IPS-20b (cell line): Measurements from ENCODE around the gene MCHR2.
"Not testable (repeated sequence)": the region's sequence is repeated elsewhere in the genome, so short reads cannot be mapped to it uniquely, and the experiment has no call there.

Experiments
- H3K27ac ChIP-seq: one replicate; pipeline ENCODE4 v1.5.1; 2013; ENCODE audit warnings: low read length
- H3K27me3 ChIP-seq: 2 replicates; pipeline ENCODE4 v1.6.1; 2013; ENCODE audit warnings: mild to moderate bottlenecking, low read length, inconsistent platforms; ENCODE audit not compliant: insufficient read depth
- H3K36me3 ChIP-seq: 2 replicates; pipeline ENCODE4 v1.6.1; 2013; ENCODE audit warnings: low read depth, mild to moderate bottlenecking, inconsistent platforms, low read length, moderate library complexity; ENCODE audit not compliant: insufficient read depth
- H3K4me1 ChIP-seq: 2 replicates; pipeline ENCODE4 v1.6.1; 2013; ENCODE audit warnings: mild to moderate bottlenecking, control low read depth, inconsistent platforms, low read length, moderate library complexity; ENCODE audit not compliant: insufficient read depth
- H3K4me3 ChIP-seq: 2 replicates; pipeline ENCODE4 v1.5.1; 2013; ENCODE audit warnings: mild to moderate bottlenecking, low read length, inconsistent platforms
- H3K9ac ChIP-seq: 2 replicates; pipeline ENCODE4 v1.6.1; 2013; ENCODE audit warnings: low read depth, mild to moderate bottlenecking, inconsistent platforms, low read length, moderate library complexity
- H3K9me3 ChIP-seq: 2 replicates; pipeline ENCODE4 v1.6.1; 2013; ENCODE audit warnings: mild to moderate bottlenecking, low read depth, low read length, inconsistent platforms; ENCODE audit not compliant: insufficient read depth

Gene MCHR2

GRCh38 chr6:99993533-99994251 is at the start of gene MCHR2:
TSS of gene MCHR2 (minus strand) at chr6:99994223. CDS start at chr6:99956147, 38,076 bp downstream.
- no peaks in the 10 kb centered on the region for H3K36me3 ChIP-seq
- H3K27me3 ChIP-seq = peaks cover 54% of the 10 kb centered on the region
- H3K4me1 ChIP-seq = no peaks in the 10 kb centered on the region
- H3K9ac ChIP-seq = no peak within 1 kb of the TSS
- no peak within 1 kb of the TSS for H3K27ac ChIP-seq
- no peaks in the 10 kb centered on the region for H3K9me3 ChIP-seq
- H3K4me3 ChIP-seq = peak within 1 kb of the TSS; percentile 75

- H3K4me3 ChIP-seq, H3K9me3 ChIP-seq, H3K36me3 ChIP-seq, H3K27ac ChIP-seq, H3K27me3 ChIP-seq, H3K4me1 ChIP-seq, H3K9ac ChIP-seq: not testable (repeated sequence)
Measured at GRCh38 chr6:100038546-100038945, 44.5 kb upstream of the MCHR2 start.

GRCh38 chr6:100035873-100036653 is 42.0 kb upstream of the MCHR2 start:
- Histone ChIP-seq H3K4me1 (no peaks in the 10 kb centered on the region), H3K9ac (no peak overlapping the region), H3K36me3 (no peaks in the 10 kb centered on the region), H3K9me3 (peaks cover 8% of the 10 kb centered on the region; the same call in 1 of the 2 replicates), H3K4me3 (no peak overlapping the region), H3K27ac (no peak overlapping the region), H3K27me3 (no peaks in the 10 kb centered on the region)

GRCh38 chr6:100023798-100024197 is 29.8 kb upstream of the MCHR2 start:
- no peaks in the 10 kb centered on the region for H3K36me3 ChIP-seq
- no peak overlapping the region for H3K4me3 ChIP-seq
- H3K27me3 ChIP-seq = no peaks in the 10 kb centered on the region
- H3K9ac ChIP-seq = no peak overlapping the region
- no peaks in the 10 kb centered on the region for H3K4me1 ChIP-seq
- H3K9me3 ChIP-seq = no peaks in the 10 kb centered on the region
- H3K27ac ChIP-seq = no peak overlapping the region

GRCh38 chr6:100022847-100023246 is 28.8 kb upstream of the MCHR2 start:
- Histone ChIP-seq H3K9ac (no peak overlapping the region), H3K4me1 (no peaks in the 10 kb centered on the region), H3K36me3 (no peaks in the 10 kb centered on the region), H3K27me3 (no peaks in the 10 kb centered on the region), H3K9me3 (no peaks in the 10 kb centered on the region), H3K27ac (no peak overlapping the region), H3K4me3 (no peak overlapping the region)

GRCh38 chr6:100008857-100009256 is 14.8 kb upstream of the MCHR2 start:
- Histone ChIP-seq H3K36me3 (no peaks in the 10 kb centered on the region), H3K9me3 (no peaks in the 10 kb centered on the region), H3K4me3 (no peak overlapping the region), H3K27ac (no peak overlapping the region), H3K4me1 (no peaks in the 10 kb centered on the region), H3K27me3 (no peaks in the 10 kb centered on the region), H3K9ac (no peak overlapping the region)

- no peaks in the 10 kb centered on the region for H3K4me1 ChIP-seq
- H3K36me3 ChIP-seq = no peaks in the 10 kb centered on the region
- no peak overlapping the region for H3K4me3 ChIP-seq
- no peak overlapping the region for H3K9ac ChIP-seq
- no peak overlapping the region for H3K27ac ChIP-seq
- peaks cover 2% of the 10 kb centered on the region; the same call in 1 of the 2 replicates for H3K27me3 ChIP-seq
- no peaks in the 10 kb centered on the region for H3K9me3 ChIP-seq
Measured at GRCh38 chr6:100001915-100002388, 7.9 kb upstream of the MCHR2 start.

- H3K9me3 ChIP-seq = no peaks in the 10 kb centered on the region
- no peaks in the 10 kb centered on the region for H3K36me3 ChIP-seq
- H3K4me1 ChIP-seq = no peaks in the 10 kb centered on the region
- no peak overlapping the region for H3K4me3 ChIP-seq
- peaks cover 49% of the 10 kb centered on the region for H3K27me3 ChIP-seq
- H3K9ac ChIP-seq = no peak overlapping the region
- H3K27ac ChIP-seq = no peak overlapping the region
Measured at GRCh38 chr6:99997141-99997540, 3.1 kb upstream of the MCHR2 start.

- no peak overlapping the region for H3K4me3 ChIP-seq
- peaks cover 54% of the 10 kb centered on the region for H3K27me3 ChIP-seq
- H3K9ac ChIP-seq = no peak overlapping the region
Measured at GRCh38 chr6:99995916-99996315, 1.9 kb upstream of the MCHR2 start.

GRCh38 chr6:99993146-99993532 is 884 bp downstream of the MCHR2 start:
- Histone ChIP-seq H3K9ac (no peak overlapping the region), H3K36me3 (no peaks in the 10 kb centered on the region), H3K27ac (no peak overlapping the region), H3K4me3 (peak overlapping the region; percentile 75), H3K27me3 (peaks cover 54% of the 10 kb centered on the region), H3K9me3 (no peaks in the 10 kb centered on the region), H3K4me1 (no peaks in the 10 kb centered on the region)

More at GRCh38 chr6:99995916-99996315, 1.9 kb upstream of the MCHR2 start:
- Histone ChIP-seq H3K9me3 (no peaks in the 10 kb centered on the region), H3K27ac (no peak overlapping the region), H3K36me3 (no peaks in the 10 kb centered on the region), H3K4me1 (no peaks in the 10 kb centered on the region)

- no peaks in the 10 kb centered on the region for H3K4me1 ChIP-seq
- no peak overlapping the region for H3K27ac ChIP-seq
- H3K9me3 ChIP-seq = no peaks in the 10 kb centered on the region
- no peaks in the 10 kb centered on the region for H3K36me3 ChIP-seq
- H3K27me3 ChIP-seq = peaks cover 52% of the 10 kb centered on the region
- no peak overlapping the region for H3K4me3 ChIP-seq
- H3K9ac ChIP-seq = no peak overlapping the region
Measured at GRCh38 chr6:99991955-99992354, 2.1 kb downstream of the MCHR2 start.

GRCh38 chr6:99980741-99981140 is 13.3 kb downstream of the MCHR2 start:
- H3K27me3 ChIP-seq = no peaks in the 10 kb centered on the region
- no peaks in the 10 kb centered on the region for H3K36me3 ChIP-seq
- peaks cover 6% of the 10 kb centered on the region; the same call in 1 of the 2 replicates for H3K9me3 ChIP-seq
- H3K4me1 ChIP-seq = no peaks in the 10 kb centered on the region
- H3K4me3 ChIP-seq = no peak overlapping the region
- H3K27ac ChIP-seq = no peak overlapping the region
- no peak overlapping the region for H3K9ac ChIP-seq
